Gastroesophageal sphincter (tissue), 4 donors: Measurements from ENCODE around the gene SCAND1. TPM values are rescaled to one million over a fixed set of nuclear protein-coding genes. Genes with fewer than 3 reads are reported as not detected.
"Not testable (repeated sequence)": the region's sequence is repeated elsewhere in the genome, so short reads cannot be mapped to it uniquely, and the experiment has no call there.

ENCODE experiments used
- ATAC-seq: fragments of 150-250 bp; one replicate; pipeline ENCODE4 v1.9.1; 2016; ENCODE audit warnings: mild to moderate bottlenecking, moderate library complexity
- H3K27ac ChIP-seq, 4 donors: fragments of 200-600 bp; sonication (generic) in 3 of 4; 1 replicate in 3 of 4; 2 replicates in 1 of 4; pipeline ENCODE4 v1.5.1; 2016 to 2019
- H3K27me3 ChIP-seq: fragments of 200-600 bp; sonication (generic); one replicate; pipeline ENCODE4 v1.5.1; 2019
- H3K36me3 ChIP-seq, 2 donors: fragments of 200-600 bp; sonication (generic); one replicate each; pipeline ENCODE4 v1.5.1; 2019; ENCODE audit warnings: control low read depth in 1 of 2
- H3K4me1 ChIP-seq, 3 donors: fragments of 200-600 bp; sonication (generic); 1 replicate in 2 of 3; 2 replicates in 1 of 3; pipeline ENCODE4 v1.5.1; 2016 to 2019; ENCODE audit warnings: control low read depth in 2 of 3
- H3K4me3 ChIP-seq, 2 donors: fragments of 200-600 bp; sonication (generic); one replicate each; pipeline ENCODE4 v1.5.1; 2019; ENCODE audit warnings: mild to moderate bottlenecking in 1 of 2, moderate library complexity in 1 of 2
- H3K9me3 ChIP-seq, 3 donors: fragments of 200-600 bp; sonication (generic); one replicate each; pipeline ENCODE4 v1.5.1; 2017 to 2019; ENCODE audit warnings: control low read depth in 2 of 3
- EP300 ChIP-seq: sonication (generic); formaldehyde crosslinking; IDR thresholded peaks from one replicate; pipeline ENCODE4 v1.6.1; 2017; ENCODE audit warnings: antibody characterized with exemption, mild to moderate bottlenecking
- POLR2A ChIP-seq, 2 donors: fragments of 450-650 bp; IDR thresholded peaks; one replicate each; pipeline ENCODE4 v1.6.1; 2017; ENCODE audit warnings: antibody characterized with exemption in 2 of 2, mild to moderate bottlenecking in 2 of 2, moderate library complexity in 1 of 2
- POLR2AphosphoS5 ChIP-seq: sonication (generic); formaldehyde crosslinking; IDR thresholded peaks from one replicate; pipeline ENCODE4 v1.6.1; 2017; ENCODE audit warnings: antibody characterized with exemption
- WGBS, 2 donors: methylation state at CpG; one replicate each; pipeline ENCODE4 v1.1.5; 2018; ENCODE audit warnings: low coverage in 1 of 2; 5-methylcytosine and 5-hydroxymethylcytosine counted together
- total RNA-seq, 4 donors: library from RNA; depleted of rRNA; stranded (reverse); fragments of >200 nt; gene quantifications; one replicate each; pipeline ENCODE4 v1.1.0, GENCODE V29; 2016
- TF ChIP-seq, protein P1 (sequence below), 4 experiments: fragments of 200-600 bp in 2 of 4; fragments of 450-650 bp in 2 of 4; sonication (generic) in 1 of 4; IDR thresholded peaks; one replicate each; pipeline ENCODE4 v1.5.1; 2017 to 2019; ENCODE audit warnings: antibody characterized with exemption in 4 of 4, mild to moderate bottlenecking in 2 of 4, moderate library complexity in 2 of 4

Gene SCAND1
- total RNA-seq, 4 donors from 2014 or later: 47.9 to 95.2 (median 90.7) TPM

DNA sequence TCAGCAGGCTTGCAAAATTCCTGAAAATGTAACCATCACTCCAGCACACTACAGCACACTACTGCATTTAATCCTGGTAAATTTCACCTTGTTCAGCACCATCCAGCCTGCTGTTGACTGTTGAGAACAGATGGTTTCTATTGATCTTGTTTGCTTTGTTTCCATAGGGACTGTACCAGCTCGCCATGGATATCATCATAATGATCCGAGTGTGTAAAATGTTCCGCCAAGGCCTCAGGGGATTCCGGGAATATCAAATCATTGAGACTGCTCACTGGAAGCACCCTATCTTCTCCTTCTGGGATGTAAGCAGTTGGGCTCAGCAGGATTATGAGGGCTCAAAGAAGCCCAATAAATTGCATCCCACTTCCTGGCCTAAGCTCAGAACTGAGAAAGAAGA, 18.2 kb upstream of the SCAND1 start:
- ATAC-seq: no peak
- 79% methylated on average over 2 of the region's 4 CpGs; no CpG with 5 or more reads in 1 of the 2 donors for WGBS, 2 donors
- no peak overlapping the region for H3K4me3 ChIP-seq
- H3K36me3 ChIP-seq: no peaks in the 10 kb centered on the region
- no peak overlapping the region for H3K27ac ChIP-seq
- H3K4me1 ChIP-seq: peaks cover 0 to 8% (median 0%) of the 10 kb centered on the region in 3 donors
- TF ChIP-seq EP300 (no peak), POLR2A (IDR thresholded peaks at IDR 0.05) (no peak), POLR2AphosphoS5 (no peak)
- TF ChIP-seq, protein P1, sequence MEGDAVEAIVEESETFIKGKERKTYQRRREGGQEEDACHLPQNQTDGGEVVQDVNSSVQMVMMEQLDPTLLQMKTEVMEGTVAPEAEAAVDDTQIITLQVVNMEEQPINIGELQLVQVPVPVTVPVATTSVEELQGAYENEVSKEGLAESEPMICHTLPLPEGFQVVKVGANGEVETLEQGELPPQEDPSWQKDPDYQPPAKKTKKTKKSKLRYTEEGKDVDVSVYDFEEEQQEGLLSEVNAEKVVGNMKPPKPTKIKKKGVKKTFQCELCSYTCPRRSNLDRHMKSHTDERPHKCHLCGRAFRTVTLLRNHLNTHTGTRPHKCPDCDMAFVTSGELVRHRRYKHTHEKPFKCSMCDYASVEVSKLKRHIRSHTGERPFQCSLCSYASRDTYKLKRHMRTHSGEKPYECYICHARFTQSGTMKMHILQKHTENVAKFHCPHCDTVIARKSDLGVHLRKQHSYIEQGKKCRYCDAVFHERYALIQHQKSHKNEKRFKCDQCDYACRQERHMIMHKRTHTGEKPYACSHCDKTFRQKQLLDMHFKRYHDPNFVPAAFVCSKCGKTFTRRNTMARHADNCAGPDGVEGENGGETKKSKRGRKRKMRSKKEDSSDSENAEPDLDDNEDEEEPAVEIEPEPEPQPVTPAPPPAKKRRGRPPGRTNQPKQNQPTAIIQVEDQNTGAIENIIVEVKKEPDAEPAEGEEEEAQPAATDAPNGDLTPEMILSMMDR (IDR thresholded peaks at IDR 0.05): no peak
- H3K9me3 ChIP-seq: no peaks in the 10 kb centered on the region
- H3K27me3 ChIP-seq: no peaks in the 10 kb centered on the region

GRCh38 chr20:35971981-35972380, 17.7 kb upstream of the SCAND1 start:
- WGBS, 2 donors: 88% methylated on average over 1 to 2 of the region's 2 CpGs
- no peaks in the 10 kb centered on the region for H3K36me3 ChIP-seq

GRCh38 chr20:35968930-35969329, 14.6 kb upstream of the SCAND1 start:
- no peak for ATAC-seq
- 50 to 57% methylated on average over 1 of the region's 1 CpG for WGBS, 2 donors

More at GRCh38 chr20:35971981-35972380, 17.7 kb upstream of the SCAND1 start:
- H3K4me3 ChIP-seq: no peak overlapping the region
- H3K27me3 ChIP-seq: no peaks in the 10 kb centered on the region
- H3K9me3 ChIP-seq: no peaks in the 10 kb centered on the region
- H3K4me1 ChIP-seq: peaks cover 0 to 8% (median 0%) of the 10 kb centered on the region in 3 donors
- TF ChIP-seq POLR2A (IDR thresholded peaks at IDR 0.05) (no peak), EP300 (no peak)
- no peak overlapping the region for H3K27ac ChIP-seq
- no peak for ATAC-seq

GRCh38 chr20:35967979-35968640, 13.8 kb upstream of the SCAND1 start, which contains the start of gene CNBD2:
CNBD2 (plus strand) TSS chr20:35968590; CDS start chr20:35968763, 173 bp downstream.
- ATAC-seq: no peak
- H3K9me3 ChIP-seq: no peaks in the 10 kb centered on the region
- H3K4me1 ChIP-seq: peaks cover 0 to 7% (median 0%) of the 10 kb centered on the region in 3 donors
- TF ChIP-seq, protein P1 (IDR thresholded peaks at IDR 0.05): no peak
- TF ChIP-seq EP300: no peak
- no peaks in the 10 kb centered on the region for H3K36me3 ChIP-seq
- 92 to 100% methylated on average over 1 to 2 of the region's 3 CpGs for WGBS, 2 donors
- H3K27me3 ChIP-seq: no peaks in the 10 kb centered on the region
- H3K27ac ChIP-seq: no peak within 1 kb of the TSS
- H3K4me3 ChIP-seq: no peak within 1 kb of the TSS

More at GRCh38 chr20:35968930-35969329, 14.6 kb upstream of the SCAND1 start:
- TF ChIP-seq, protein P1 (IDR thresholded peaks at IDR 0.05): no peak
- TF ChIP-seq EP300: no peak
- TF ChIP-seq POLR2A (IDR thresholded peaks at IDR 0.05): no peak
- no peak for TF ChIP-seq POLR2AphosphoS5
- no peaks in the 10 kb centered on the region for H3K27me3 ChIP-seq
- H3K36me3 ChIP-seq: no peaks in the 10 kb centered on the region
- no peak overlapping the region for H3K4me3 ChIP-seq
- no peak overlapping the region for H3K27ac ChIP-seq
- no peaks in the 10 kb centered on the region for H3K9me3 ChIP-seq
- H3K4me1 ChIP-seq: peaks cover 0 to 8% (median 0%) of the 10 kb centered on the region in 3 donors

DNA sequence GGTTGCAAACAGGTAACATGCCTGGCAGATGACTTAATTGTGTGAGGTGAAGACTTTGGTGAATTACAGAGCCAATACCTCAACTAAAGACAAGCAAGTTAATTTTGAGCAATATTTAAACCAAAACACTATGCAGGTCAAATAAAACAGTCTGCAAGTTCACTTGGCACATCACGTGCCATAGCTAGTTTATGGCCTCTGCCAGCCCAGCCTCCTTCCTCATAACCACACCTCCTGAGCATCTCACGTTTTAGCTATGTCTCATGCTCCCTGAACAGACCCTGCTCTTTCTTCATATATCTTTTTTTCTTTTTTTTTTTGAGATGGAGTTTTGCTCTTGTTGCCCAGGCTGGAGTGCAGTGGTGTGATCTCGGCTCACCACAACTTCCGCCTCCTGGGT, 9.6 kb upstream of the SCAND1 start:
- ATAC-seq: no peak
- no peak overlapping the region for H3K4me3 ChIP-seq
- H3K36me3 ChIP-seq: no peaks in the 10 kb centered on the region
- no peak overlapping the region for H3K27ac ChIP-seq
- H3K9me3 ChIP-seq: no peaks in the 10 kb centered on the region
- no peaks in the 10 kb centered on the region for H3K4me1 ChIP-seq
- no peak for TF ChIP-seq POLR2A (IDR thresholded peaks at IDR 0.05)
- no peak for TF ChIP-seq POLR2AphosphoS5
- no peak for TF ChIP-seq EP300
- TF ChIP-seq, protein P1 (IDR thresholded peaks at IDR 0.05): no peak
- no peaks in the 10 kb centered on the region for H3K27me3 ChIP-seq
- WGBS, 2 donors: 77 to 84% methylated on average over 3 to 4 of the region's 4 CpGs

GRCh38 chr20:35959291-35959690, 5.0 kb upstream of the SCAND1 start:
- not testable (repeated sequence) for H3K4me3 ChIP-seq, H3K9me3 ChIP-seq, H3K36me3 ChIP-seq, H3K27ac ChIP-seq, H3K27me3 ChIP-seq, ATAC-seq
- peaks cover 0 to 11% (median 0%) of the 10 kb centered on the region in 3 donors for H3K4me1 ChIP-seq
- WGBS, 2 donors: 80 to 85% methylated on average over 6 of the region's 6 CpGs
